Stimulated activated CD8-positive, alpha-beta memory T cell treated with anti-CD3 and anti-CD28 coated beads, Interleukin-4, amount 100 ng/mL, for 4 hours (primary cell): ENCODE data around the gene IL6R.
"Not testable (repeated sequence)": the region's sequence is repeated elsewhere in the genome, so short reads cannot be mapped to it uniquely, and the experiment has no call there.

Source experiments
- DNase-seq, 2 donors: peaks; one replicate each; pipeline ENCODE4 v3.0.0-alpha.2; 2020; ENCODE audit warnings: low read depth in 2 of 2, low spot score in 1 of 2

Gene IL6R

GRCh38 chr1:154406572-154406879 is 1.4 kb downstream of the IL6R start:
- DNase-seq: no peak

- no peak for DNase-seq
These were observed 1.7 kb downstream of the IL6R start for GRCh38 chr1:154406886-154407197.

GRCh38 chr1:154407198-154408091 is 2.3 kb downstream of the IL6R start:
- DNase-seq: no peak

GRCh38 chr1:154408174-154408777 is 3.1 kb downstream of the IL6R start:
- DNase-seq: no peak

GRCh38 chr1:154410185-154410827 is 5.2 kb downstream of the IL6R start:
- no peak for DNase-seq

- DNase-seq: no peak
These were observed 6.4 kb downstream of the IL6R start for GRCh38 chr1:154411525-154411924.

GRCh38 chr1:154413177-154413783 is 8.1 kb downstream of the IL6R start:
- no peak for DNase-seq

GRCh38 chr1:154414606-154415005 is 9.5 kb downstream of the IL6R start:
- no peak for DNase-seq

- no peak for DNase-seq
These were observed 11.6 kb downstream of the IL6R start for GRCh38 chr1:154416471-154417337.

GRCh38 chr1:154417338-154417608 is 12.1 kb downstream of the IL6R start:
- DNase-seq: no peak

GRCh38 chr1:154418062-154418921 is 13.1 kb downstream of the IL6R start:
- DNase-seq: no peak

- DNase-seq: no peak
These were observed 13.9 kb downstream of the IL6R start for GRCh38 chr1:154418923-154419619.

GRCh38 chr1:154419620-154420571 is 14.8 kb downstream of the IL6R start:
- DNase-seq: no peak

GRCh38 chr1:154420961-154421924 is 16.1 kb downstream of the IL6R start:
- no peak for DNase-seq

GRCh38 chr1:154422049-154422448 is 16.9 kb downstream of the IL6R start:
- DNase-seq: not testable (repeated sequence)

- no peak for DNase-seq
These were observed 17.4 kb downstream of the IL6R start for GRCh38 chr1:154422521-154422920.

- DNase-seq: no peak
These were observed 18.3 kb downstream of the IL6R start for GRCh38 chr1:154423304-154423987.
